ENCODE results near the gene TMEM178B.
"Not testable (repeated sequence)": the region's sequence is repeated elsewhere in the genome, so short reads cannot be mapped to it uniquely, and the experiment has no call there.

The TMEM178B gene

DNA sequence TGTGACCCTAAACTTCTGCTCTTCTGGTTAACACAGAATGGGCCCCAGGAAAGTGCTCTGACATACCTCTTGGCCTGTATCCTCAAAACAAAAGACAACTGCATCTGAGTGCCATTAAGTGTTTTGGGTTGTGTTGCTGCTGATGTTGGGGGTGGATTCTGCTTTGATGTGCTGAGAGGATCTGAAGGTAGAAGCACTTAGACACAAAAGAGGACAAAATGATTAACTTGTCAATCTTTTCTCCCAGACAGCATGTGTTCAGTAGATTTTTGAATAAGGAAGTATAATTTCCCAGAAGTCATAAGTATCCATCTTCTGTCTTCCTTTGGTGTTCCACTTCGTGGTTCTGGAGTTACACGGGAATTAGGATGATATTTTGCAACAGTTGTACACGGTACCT lies 16.1 kb upstream of the TMEM178B start:
- TF ChIP-seq, protein P1, sequence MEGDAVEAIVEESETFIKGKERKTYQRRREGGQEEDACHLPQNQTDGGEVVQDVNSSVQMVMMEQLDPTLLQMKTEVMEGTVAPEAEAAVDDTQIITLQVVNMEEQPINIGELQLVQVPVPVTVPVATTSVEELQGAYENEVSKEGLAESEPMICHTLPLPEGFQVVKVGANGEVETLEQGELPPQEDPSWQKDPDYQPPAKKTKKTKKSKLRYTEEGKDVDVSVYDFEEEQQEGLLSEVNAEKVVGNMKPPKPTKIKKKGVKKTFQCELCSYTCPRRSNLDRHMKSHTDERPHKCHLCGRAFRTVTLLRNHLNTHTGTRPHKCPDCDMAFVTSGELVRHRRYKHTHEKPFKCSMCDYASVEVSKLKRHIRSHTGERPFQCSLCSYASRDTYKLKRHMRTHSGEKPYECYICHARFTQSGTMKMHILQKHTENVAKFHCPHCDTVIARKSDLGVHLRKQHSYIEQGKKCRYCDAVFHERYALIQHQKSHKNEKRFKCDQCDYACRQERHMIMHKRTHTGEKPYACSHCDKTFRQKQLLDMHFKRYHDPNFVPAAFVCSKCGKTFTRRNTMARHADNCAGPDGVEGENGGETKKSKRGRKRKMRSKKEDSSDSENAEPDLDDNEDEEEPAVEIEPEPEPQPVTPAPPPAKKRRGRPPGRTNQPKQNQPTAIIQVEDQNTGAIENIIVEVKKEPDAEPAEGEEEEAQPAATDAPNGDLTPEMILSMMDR (conservative IDR thresholded peaks at IDR 0.05; ENCODE audit: low read depth, low read length) = no peak
- H3K4me3 ChIP-seq (ENCODE audit: low read depth, low read length) = no peak overlapping the region
- no peak for DNase-seq (ENCODE audit: low read depth)

DNA sequence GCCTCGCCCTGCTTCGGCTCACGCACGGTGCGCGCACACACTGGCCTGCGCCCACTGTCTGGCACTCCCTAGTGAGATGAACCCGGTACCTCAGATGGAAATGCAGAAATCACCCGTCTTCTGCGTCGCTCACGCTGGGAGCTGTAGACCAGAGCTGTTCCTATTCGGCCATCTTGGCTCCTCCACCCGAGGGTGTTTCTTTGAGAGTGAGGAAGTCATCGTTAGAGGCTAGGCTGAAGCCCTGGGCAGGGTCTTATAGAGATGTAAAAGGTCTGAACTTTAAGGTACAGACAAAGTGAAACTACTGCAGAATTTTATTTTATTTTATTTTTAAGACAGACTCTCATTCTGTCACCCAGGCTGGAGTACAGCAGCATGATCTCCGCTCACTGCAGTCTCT lies 6.0 kb upstream of the TMEM178B start:
- not testable (repeated sequence) for DNase-seq (ENCODE audit: low read depth)

DNA sequence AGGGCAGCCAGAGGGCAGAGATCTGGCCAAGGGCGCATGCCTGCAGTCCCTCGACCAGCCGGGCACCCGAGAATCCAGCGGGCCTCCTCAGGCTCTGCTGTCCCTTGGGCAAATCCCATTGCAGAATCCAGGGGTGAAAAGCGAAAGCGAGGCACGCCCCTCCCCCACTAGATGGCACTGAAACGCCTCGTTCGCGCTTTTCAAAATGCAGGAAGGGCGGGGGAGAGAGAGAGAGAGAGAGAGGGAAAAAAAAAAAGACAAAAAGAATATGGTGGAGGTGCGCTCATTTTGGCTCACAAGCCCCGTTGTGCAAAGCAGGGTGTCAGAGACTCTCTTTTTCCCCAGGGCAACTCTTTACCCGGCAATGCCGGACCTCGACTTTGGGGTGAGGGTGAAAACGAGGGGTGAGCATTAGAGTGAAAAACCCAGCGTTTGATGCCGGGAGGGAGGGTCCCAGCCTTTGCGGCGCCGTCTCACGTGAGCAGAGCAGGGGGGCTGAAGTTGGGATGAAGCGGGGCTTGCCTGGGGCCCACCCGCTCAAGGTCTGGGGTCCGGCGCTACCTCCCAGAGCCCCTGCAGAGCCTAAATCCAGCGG lies 2.5 kb upstream of the TMEM178B start:
- TF ChIP-seq, protein P1 (conservative IDR thresholded peaks at IDR 0.05; ENCODE audit: low read depth, low read length) = peak; percentile 22
- DNase-seq (ENCODE audit: low read depth) = peak; percentile 23
- H3K4me3 ChIP-seq (ENCODE audit: low read depth, low read length) = peak overlapping the region; percentile 55

More for the DNA sequence above, 6.0 kb upstream of the TMEM178B start:
- not testable (repeated sequence) for H3K4me3 ChIP-seq (ENCODE audit: low read depth, low read length)

DNA sequence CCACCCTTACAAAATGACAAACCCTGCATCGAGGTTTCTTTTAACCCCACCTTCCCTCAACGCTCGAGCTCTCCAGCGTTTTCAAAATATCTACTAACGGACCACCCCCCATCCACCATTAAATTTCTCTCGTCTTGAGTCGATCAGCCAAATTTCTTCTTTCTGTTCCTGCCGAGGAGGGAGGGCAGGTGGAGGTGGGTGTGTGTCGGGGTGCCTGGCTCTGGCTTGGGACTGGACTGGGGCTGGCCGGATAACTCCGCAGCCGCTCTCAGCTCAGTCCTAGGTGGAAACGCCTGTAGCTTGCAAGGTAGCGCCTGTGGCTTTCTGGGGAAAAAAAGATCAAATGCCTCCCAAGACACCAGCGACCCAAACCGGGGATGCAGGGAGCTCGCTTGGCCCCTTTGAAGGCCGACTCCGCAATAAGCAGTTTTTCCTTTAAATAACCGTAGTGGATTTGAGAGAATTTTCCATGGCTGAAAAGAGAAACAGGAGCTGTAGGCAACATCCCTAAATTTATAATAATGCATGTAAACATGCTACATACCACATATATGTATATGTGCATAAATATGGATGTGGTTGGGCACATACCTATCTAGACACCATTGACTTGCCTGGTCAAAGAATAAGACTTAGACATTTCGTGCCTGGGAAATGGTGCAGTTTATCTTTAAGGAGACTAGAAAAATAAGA lies 1.9 kb upstream of the TMEM178B start:
- no peak for DNase-seq (ENCODE audit: low read depth)
- TF ChIP-seq, protein P1 (conservative IDR thresholded peaks at IDR 0.05; ENCODE audit: low read depth, low read length) = no peak
- H3K4me3 ChIP-seq (ENCODE audit: low read depth, low read length) = peak overlapping the region; percentile 55

DNA sequence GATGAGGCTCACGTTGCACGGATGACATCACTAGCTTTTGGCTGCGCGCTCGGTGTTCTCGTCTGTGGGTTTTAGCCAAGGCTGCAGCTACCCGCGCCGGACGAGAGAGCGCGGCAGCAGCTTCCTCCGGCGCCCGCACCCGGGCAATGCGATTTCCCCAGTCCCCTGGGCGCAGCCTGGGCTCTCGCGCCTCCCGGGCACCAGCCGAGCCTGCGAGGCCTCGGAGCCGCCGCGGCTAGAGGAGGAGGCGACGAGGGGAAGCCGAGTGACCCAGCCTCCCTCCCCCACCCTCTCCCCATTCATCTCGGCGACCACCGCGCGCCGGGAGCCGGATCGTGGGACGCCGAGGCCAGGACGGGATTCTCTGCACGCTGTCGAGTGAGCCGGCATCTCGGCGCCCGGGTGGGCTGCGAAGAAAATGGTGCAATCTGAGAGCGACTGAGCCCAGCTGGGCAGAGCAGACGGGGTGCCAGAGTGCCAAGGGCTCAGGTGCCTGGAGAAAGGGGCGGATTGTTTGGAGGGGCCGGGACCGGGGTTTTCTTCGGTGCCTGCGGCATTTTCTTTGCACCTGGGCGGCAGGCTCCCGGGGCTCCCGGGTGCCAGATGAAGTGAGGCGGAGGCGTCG lies 1.2 kb upstream of the TMEM178B start:
- TF ChIP-seq, protein P1 (conservative IDR thresholded peaks at IDR 0.05; ENCODE audit: low read depth, low read length) = no peak
- peak; percentile 78 for DNase-seq (ENCODE audit: low read depth)
- peak overlapping the region; percentile 55 for H3K4me3 ChIP-seq (ENCODE audit: low read depth, low read length)

DNA sequence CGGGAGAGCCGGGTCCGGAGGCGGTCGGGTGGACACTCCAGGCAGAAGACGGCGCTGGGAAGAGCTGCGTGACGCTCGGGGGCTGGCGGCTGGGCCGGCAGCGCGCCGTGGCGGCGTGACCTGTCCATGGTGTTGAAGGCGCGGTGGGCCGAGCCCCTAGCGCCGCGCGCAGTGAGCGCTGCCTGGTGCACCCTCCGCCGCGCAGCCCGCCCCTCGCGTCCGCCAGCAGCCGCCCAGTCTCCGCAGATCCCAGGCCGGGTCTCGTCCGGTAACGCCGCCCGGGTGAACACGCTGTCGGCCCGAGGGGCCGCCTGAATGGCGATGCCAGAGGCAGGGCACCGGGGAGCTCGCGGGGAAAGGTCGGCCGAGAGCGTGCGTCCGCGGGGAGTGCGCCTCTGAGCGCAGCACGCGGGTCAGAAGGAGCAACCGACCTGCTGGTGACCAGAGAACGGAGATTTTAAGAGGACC lies 657 bp upstream of the TMEM178B start:
- H3K4me3 ChIP-seq (ENCODE audit: low read depth, low read length) = peak overlapping the region; percentile 55
- DNase-seq (ENCODE audit: low read depth) = peak; percentile 55
- TF ChIP-seq, protein P1 (conservative IDR thresholded peaks at IDR 0.05; ENCODE audit: low read depth, low read length) = no peak

DNA sequence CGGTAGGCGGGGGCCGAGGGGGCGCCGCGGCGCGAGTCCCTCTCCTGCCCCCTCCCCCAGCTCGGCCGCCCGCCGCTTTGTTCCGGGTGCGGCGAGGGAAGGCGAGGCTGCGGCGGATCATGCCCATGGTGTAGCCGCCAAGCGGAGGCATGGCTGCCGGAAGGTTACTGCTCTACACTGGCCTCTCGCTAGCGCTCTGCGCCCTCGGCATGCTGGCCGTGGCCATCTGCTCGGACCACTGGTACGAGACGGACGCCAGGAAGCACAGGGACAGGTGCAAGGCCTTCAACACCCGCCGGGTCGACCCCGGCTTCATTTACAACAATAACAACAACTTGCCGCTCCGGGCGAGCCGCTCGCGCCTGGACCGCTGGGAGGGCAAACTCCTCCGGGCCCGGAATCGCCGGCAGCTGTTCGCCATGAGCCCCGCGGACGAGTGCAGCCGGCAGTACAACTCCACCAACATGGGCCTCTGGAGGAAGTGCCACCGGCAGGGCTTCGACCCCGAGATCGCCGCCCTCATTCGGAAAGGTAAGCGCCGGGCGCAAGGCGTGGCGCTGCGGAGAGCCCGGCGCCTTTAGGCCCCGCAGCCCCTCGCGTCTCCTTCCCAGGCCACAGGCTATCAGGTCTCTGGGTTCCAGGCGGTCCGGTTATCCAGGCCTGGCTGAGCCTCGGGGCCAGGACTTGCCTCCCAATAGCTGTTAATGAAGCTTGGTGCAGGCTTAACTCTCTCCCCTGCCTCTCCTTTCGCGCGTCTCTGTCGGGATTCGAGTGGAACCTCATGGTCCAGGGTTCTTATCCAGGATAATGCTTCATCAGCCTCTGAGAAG lies 513 bp downstream of the TMEM178B start:
- peak overlapping the region; percentile 23 for H3K4me3 ChIP-seq (ENCODE audit: low read depth, low read length)
- TF ChIP-seq, protein P1 (conservative IDR thresholded peaks at IDR 0.05; ENCODE audit: low read depth, low read length) = no peak
- DNase-seq (ENCODE audit: low read depth) = peak; percentile 10

All from choroid plexus epithelial cell (primary cell).